ENCODE measurements around the gene ITM2C. TPM values are rescaled to one million over a fixed set of nuclear protein-coding genes. Genes with fewer than 3 reads are reported as not detected.

Gene ITM2C
- total and polyA plus RNA-seq, 2 of the 13 experiments (the other 11 are each of a cell fraction or from before 2014, with no cell fraction given): 70.5 to 270 TPM

DNA sequence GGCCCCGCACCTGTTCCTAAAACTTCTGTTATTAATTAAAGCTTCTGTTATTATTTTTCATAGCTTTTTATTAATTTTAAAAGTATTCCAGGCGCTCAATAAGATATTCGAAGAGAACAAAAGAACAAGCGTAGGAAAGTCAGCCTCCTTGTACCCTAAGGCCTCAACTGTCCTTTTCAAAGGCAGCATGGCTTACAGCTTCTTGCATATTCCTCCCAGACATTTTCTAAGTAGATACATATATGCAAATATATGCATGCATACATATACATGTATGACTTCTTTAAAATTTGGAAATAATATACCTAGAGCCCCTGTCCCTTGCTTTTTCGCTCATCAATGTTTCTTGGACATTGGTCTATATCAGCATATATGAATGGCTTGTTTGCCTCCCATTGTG, 48.0 kb downstream of the ITM2C start (continued):
- TF ChIP-seq ZMYM3 (CRISPR knock-in tag; IDR thresholded peaks at IDR 0.05) (no peak), PAX8 (CRISPR knock-in tag; IDR thresholded peaks at IDR 0.05; ENCODE audit: borderline replicate concordance) (no peak), MED1 (CRISPR knock-in tag; IDR thresholded peaks at IDR 0.05) (no peak), KMT2B (CRISPR knock-in tag; IDR thresholded peaks at IDR 0.05) (no peak), ZNF44 (CRISPR knock-in tag; IDR thresholded peaks at IDR 0.05) (no peak), ZNF883 (CRISPR knock-in tag; IDR thresholded peaks at IDR 0.05; ENCODE audit: not compliant biosample characterization) (no peak)
- TF ChIP-seq, protein P1, sequence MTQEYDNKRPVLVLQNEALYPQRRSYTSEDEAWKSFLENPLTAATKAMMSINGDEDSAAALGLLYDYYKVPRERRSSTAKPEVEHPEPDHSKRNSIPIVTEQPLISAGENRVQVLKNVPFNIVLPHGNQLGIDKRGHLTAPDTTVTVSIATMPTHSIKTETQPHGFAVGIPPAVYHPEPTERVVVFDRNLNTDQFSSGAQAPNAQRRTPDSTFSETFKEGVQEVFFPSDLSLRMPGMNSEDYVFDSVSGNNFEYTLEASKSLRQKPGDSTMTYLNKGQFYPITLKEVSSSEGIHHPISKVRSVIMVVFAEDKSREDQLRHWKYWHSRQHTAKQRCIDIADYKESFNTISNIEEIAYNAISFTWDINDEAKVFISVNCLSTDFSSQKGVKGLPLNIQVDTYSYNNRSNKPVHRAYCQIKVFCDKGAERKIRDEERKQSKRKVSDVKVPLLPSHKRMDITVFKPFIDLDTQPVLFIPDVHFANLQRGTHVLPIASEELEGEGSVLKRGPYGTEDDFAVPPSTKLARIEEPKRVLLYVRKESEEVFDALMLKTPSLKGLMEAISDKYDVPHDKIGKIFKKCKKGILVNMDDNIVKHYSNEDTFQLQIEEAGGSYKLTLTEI (CRISPR knock-in tag; conservative IDR thresholded peaks at IDR 0.05): no peak

DNA sequence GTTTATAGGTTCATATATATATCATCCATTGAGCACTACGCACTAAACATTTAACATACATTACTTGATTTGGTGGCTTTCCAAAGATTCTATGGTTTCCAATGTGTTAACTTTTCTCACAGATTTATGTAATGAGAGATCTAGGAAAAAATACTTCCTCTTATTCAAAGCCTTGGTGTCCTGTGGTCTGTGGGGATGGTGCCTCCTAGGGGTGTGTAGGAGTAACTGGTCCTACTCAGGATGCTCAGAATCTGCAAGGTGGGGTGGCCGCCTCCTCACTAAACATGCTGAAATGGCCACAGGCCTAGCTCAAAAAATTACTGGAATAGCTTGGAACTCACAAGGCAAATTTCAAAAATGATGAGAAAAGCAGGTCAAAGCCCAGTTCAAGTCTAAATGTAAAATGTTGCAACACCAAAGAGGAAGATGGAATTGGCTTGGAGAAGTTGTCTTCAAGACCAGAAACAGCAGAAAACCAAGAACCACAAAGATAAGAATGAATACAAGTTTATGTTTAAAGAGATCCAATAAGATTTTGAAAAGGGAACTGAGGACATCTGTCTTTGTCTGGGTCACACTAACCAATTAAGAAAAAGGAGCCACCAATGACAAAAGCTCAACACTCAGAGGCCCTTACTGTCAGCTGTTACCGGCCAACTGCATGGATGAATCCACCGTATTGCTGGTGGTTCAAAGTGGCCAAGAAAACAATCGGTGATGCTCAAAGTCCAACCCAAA, 48.8 kb downstream of the ITM2C start:
- H2AFZ ChIP-seq (ENCODE audit: low read length): no peak overlapping the region
- no peak overlapping the region for H3K9ac ChIP-seq (ENCODE audit: insufficient read depth, low read depth, low read length)
- ChIA-PET CTCF (ENCODE audit: low intra/inter-chr PET ratio, low total read pairs) (interaction anchor here (1.4 to 1.5 kb wide), 2 partner anchors 12 to 66 kb away, joined by 5 to 7 read pairs; no protein-coding TSS in a partner anchor), POLR2A (no interaction called here)
- no peaks in the 10 kb centered on the region for H3K36me3 ChIP-seq (replicated peaks in 1 of 2; ENCODE audit: control insufficient read depth in 1 of 2, insufficient read depth in 2 of 2, low read length in 2 of 2)
- no peak overlapping the region for H3K27ac ChIP-seq (ENCODE audit: extremely low read length, insufficient read depth, low read length)
- no peak overlapping the region for H3K4me2 ChIP-seq (ENCODE audit: low read depth, low read length)
- in situ Hi-C loops (cut with HindIII; ENCODE audit: extremely low pct_ligation_motif_present, low pct_unique_long_range_greater_than_20kb) (no loop called here), intact Hi-C loops (cut with micrococcal nuclease; ENCODE audit: unreplicated experiment) (no loop called here)
- H4K20me1 ChIP-seq (ENCODE audit: insufficient read depth, low read length): no peaks in the 10 kb centered on the region
- peak; percentile 67 for ATAC-seq
- no peaks in the 10 kb centered on the region for H3K79me2 ChIP-seq (ENCODE audit: insufficient read depth, low read length)
- no peak overlapping the region for H3K4me3 ChIP-seq (replicated peaks in 1 of 3; ENCODE audit: insufficient read depth in 1 of 3, low read depth in 2 of 3, low read length in 3 of 3)
- BruUV-seq (replicated peaks): no TSS peak
- peak; percentile 40 for DNase-seq (ENCODE audit: low spot score)
- peaks cover 1% of the 10 kb centered on the region; the same call in 1 of the 2 replicates for H3K4me1 ChIP-seq (ENCODE audit: insufficient read depth, low read length)
- peak; percentile 23 for FAIRE-seq
- H3K9me3 ChIP-seq (ENCODE audit: low read length): no peaks in the 10 kb centered on the region
- 38% methylated on average over 5 of the region's 5 CpGs for WGBS (ENCODE audit: low lambda C conversion rate)
- H3K27me3 ChIP-seq (ENCODE audit: control insufficient read depth in 1 of 2, insufficient read depth in 2 of 2, low read length in 2 of 2): peaks cover 7 to 43% of the 10 kb centered on the region in 2 experiments; a peak in 3 of 5 replicates
- TF ChIP-seq ZNF20 (CRISPR knock-in tag; IDR thresholded peaks at IDR 0.05) (no peak), ZNF841 (CRISPR knock-in tag; IDR thresholded peaks at IDR 0.05; ENCODE audit: borderline replicate concordance) (no peak), ZBTB3 (CRISPR knock-in tag; IDR thresholded peaks at IDR 0.05; ENCODE audit: borderline replicate concordance, low read depth) (no peak), SSRP1 (CRISPR knock-in tag; IDR thresholded peaks at IDR 0.05) (no peak), ZNF569 (CRISPR knock-in tag; IDR thresholded peaks at IDR 0.05; ENCODE audit: borderline replicate concordance) (no peak)
- TF ChIP-seq, protein P2, sequence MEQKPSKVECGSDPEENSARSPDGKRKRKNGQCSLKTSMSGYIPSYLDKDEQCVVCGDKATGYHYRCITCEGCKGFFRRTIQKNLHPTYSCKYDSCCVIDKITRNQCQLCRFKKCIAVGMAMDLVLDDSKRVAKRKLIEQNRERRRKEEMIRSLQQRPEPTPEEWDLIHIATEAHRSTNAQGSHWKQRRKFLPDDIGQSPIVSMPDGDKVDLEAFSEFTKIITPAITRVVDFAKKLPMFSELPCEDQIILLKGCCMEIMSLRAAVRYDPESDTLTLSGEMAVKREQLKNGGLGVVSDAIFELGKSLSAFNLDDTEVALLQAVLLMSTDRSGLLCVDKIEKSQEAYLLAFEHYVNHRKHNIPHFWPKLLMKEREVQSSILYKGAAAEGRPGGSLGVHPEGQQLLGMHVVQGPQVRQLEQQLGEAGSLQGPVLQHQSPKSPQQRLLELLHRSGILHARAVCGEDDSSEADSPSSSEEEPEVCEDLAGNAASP (CRISPR knock-in tag; IDR thresholded peaks at IDR 0.05; ENCODE audit: borderline replicate concordance): no peak
- TF ChIP-seq, protein P3, sequence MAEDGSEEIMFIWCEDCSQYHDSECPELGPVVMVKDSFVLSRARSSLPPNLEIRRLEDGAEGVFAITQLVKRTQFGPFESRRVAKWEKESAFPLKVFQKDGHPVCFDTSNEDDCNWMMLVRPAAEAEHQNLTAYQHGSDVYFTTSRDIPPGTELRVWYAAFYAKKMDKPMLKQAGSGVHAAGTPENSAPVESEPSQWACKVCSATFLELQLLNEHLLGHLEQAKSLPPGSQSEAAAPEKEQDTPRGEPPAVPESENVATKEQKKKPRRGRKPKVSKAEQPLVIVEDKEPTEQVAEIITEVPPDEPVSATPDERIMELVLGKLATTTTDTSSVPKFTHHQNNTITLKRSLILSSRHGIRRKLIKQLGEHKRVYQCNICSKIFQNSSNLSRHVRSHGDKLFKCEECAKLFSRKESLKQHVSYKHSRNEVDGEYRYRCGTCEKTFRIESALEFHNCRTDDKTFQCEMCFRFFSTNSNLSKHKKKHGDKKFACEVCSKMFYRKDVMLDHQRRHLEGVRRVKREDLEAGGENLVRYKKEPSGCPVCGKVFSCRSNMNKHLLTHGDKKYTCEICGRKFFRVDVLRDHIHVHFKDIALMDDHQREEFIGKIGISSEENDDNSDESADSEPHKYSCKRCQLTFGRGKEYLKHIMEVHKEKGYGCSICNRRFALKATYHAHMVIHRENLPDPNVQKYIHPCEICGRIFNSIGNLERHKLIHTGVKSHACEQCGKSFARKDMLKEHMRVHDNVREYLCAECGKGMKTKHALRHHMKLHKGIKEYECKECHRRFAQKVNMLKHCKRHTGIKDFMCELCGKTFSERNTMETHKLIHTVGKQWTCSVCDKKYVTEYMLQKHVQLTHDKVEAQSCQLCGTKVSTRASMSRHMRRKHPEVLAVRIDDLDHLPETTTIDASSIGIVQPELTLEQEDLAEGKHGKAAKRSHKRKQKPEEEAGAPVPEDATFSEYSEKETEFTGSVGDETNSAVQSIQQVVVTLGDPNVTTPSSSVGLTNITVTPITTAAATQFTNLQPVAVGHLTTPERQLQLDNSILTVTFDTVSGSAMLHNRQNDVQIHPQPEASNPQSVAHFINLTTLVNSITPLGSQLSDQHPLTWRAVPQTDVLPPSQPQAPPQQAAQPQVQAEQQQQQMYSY (CRISPR knock-in tag; IDR thresholded peaks at IDR 0.05): no peak
